ENCODE data around the gene AK9. TPM values are rescaled to one million over a fixed set of nuclear protein-coding genes. Genes with fewer than 3 reads are reported as not detected.

The AK9 gene
- total and polyA plus RNA-seq, 2 of the 8 experiments (the other 6 are each of a cell fraction or from before 2014, with no cell fraction given) = 1.8 to 2.2 TPM

GRCh38 chr6:109687271-109687761, 3.7 kb downstream of the AK9 start (continued):
- TF ChIP-seq ATF2 (IDR thresholded peaks at IDR 0.05; ENCODE audit: low read length) (no peak), FOSL1 (IDR thresholded peaks at IDR 0.05; ENCODE audit: insufficient read depth, low read depth, low read length) (no peak), SIRT6 (IDR thresholded peaks at IDR 0.05; ENCODE audit: low read length) (no peak), TAF7 (optimal IDR thresholded peaks at IDR 0.05; ENCODE audit: borderline replicate concordance, low read depth, low read length) (no peak), KDM5A (IDR thresholded peaks at IDR 0.05; ENCODE audit: low read length) (no peak), KDM4A (IDR thresholded peaks at IDR 0.05; ENCODE audit: low read depth, low read length, severe bottlenecking) (no peak), YY1 (IDR thresholded peaks at IDR 0.05; ENCODE audit: low read depth, low read length) (no peak), JUN (IDR thresholded peaks at IDR 0.05; ENCODE audit: low read depth, low read length) (no peak)
